Activated CD8-positive, alpha-beta T cell treated with anti-CD3 and anti-CD28 coated beads, Interleukin-2, amount 10 ng/mL, durations not matched to agents 7 days and 5 days (primary cell): Measurements from ENCODE around the gene TMEM134. TPM values are rescaled to one million over a fixed set of nuclear protein-coding genes. Genes with fewer than 3 reads are reported as not detected.

Experiments used
- microRNA-seq: library from miRNA; unstranded; fragments of <30 nt; microRNA quantifications from one replicate; pipeline ENCODE4 v1.2.0, GENCODE V29; 2022
- total RNA-seq, 2 experiments: library from RNA; stranded (reverse); gene quantifications; one replicate each; pipeline ENCODE4 v1.2.3, GENCODE V29; 2021

Gene TMEM134
- total RNA-seq, 2 experiments from 2014 or later = 39.6 to 42.5 TPM

Small RNAs within 50 kb of the gene (microRNA-seq; reads per million reads assigned to microRNA genes)
- 1.7 reads per million for gene MIR6752

Other genes starting within 250 kb of the TMEM134 start
- 100 to 1,000 TPM; 338 to 348 TPM for gene GRK2, start 202.8 kb downstream of the TMEM134 start, total RNA-seq
- 100 to 1,000 TPM; 179 to 189 TPM for gene ANKRD13D, start 179.9 kb downstream of the TMEM134 start, total RNA-seq
- gene SSH3, start 165.7 kb downstream of the TMEM134 start, total RNA-seq = 10 to 100 TPM; 12.0 to 13.0 TPM
- 10 to 100 TPM; 53.2 to 56.7 TPM for gene POLD4, start 115.7 kb downstream of the TMEM134 start, total RNA-seq
- under 1 TPM; 0.29 to 0.50 TPM for gene CLCF1, start 95.7 kb downstream of the TMEM134 start, total RNA-seq
- gene RAD9A, start 77.3 kb downstream of the TMEM134 start, total RNA-seq = 10 to 100 TPM; 59.5 to 60.4 TPM
- gene PPP1CA, start 67.4 kb downstream of the TMEM134 start, total RNA-seq = 100 to 1,000 TPM; 429 to 434 TPM
- gene TBC1D10C, start 65.2 kb downstream of the TMEM134 start, total RNA-seq = 100 to 1,000 TPM; 345 to 352 TPM
- 1 to 10 TPM; 4.8 to 4.9 TPM for gene CARNS1, start 53.6 kb downstream of the TMEM134 start, total RNA-seq
- gene RPS6KB2, start 40.8 kb downstream of the TMEM134 start, total RNA-seq = 10 to 100 TPM; 64.0 to 66.9 TPM
- 100 to 1,000 TPM; 445 to 447 TPM for gene PTPRCAP, start 31.6 kb downstream of the TMEM134 start, total RNA-seq
- gene CORO1B, start 25.8 kb downstream of the TMEM134 start, total RNA-seq = 100 to 1,000 TPM; 157 to 169 TPM
- gene GPR152, start 16.5 kb downstream of the TMEM134 start, total RNA-seq = not detected
- gene CABP4, start 13.9 kb downstream of the TMEM134 start, total RNA-seq = 1 to 10 TPM; 1.6 to 1.9 TPM
- gene AIP, start 13.8 kb upstream of the TMEM134 start, total RNA-seq = 100 to 1,000 TPM; 156 to 163 TPM
- gene PITPNM1, start 36.1 kb upstream of the TMEM134 start, total RNA-seq = 100 to 1,000 TPM; 110 to 117 TPM
- gene CDK2AP2, start 38.9 kb upstream of the TMEM134 start, total RNA-seq = 100 to 1,000 TPM; 168 to 175 TPM
- gene CABP2, start 54.2 kb upstream of the TMEM134 start, total RNA-seq = not detected
- 100 to 1,000 TPM; 330 to 337 TPM for gene GSTP1, start 114.6 kb upstream of the TMEM134 start, total RNA-seq
- gene NDUFV1, start 137.7 kb upstream of the TMEM134 start, total RNA-seq = 100 to 1,000 TPM; 250 to 258 TPM
- gene NUDT8, start 160.7 kb upstream of the TMEM134 start, total RNA-seq = 10 to 100 TPM; 18.6 to 20.1 TPM
- not detected for gene TBX10, start 170.5 kb upstream of the TMEM134 start, total RNA-seq
- under 1 TPM; 0.61 to 0.73 TPM for gene ACY3, start 181.5 kb upstream of the TMEM134 start, total RNA-seq
- not detected for gene ALDH3B2, start 205.4 kb upstream of the TMEM134 start, total RNA-seq